GM12878 (cell line): Measurements from ENCODE around the gene GHRL.

ENCODE experiments used
- EP300 ChIP-seq, 2 experiments: fragments of 150-350 bp in 1 of 2; IDR thresholded peaks; 2 replicates each; pipeline ENCODE4 v1.6.1; 2011 to 2012; ENCODE audit warnings: low read depth in 2 of 2, low read length in 2 of 2, borderline replicate concordance in 1 of 2, improper control_type of control experiment in 1 of 2, inconsistent platforms in 1 of 2; ENCODE audit not compliant: control insufficient read depth in 1 of 2
- FOXM1 ChIP-seq: IDR thresholded peaks from 2 replicates; pipeline ENCODE4 v1.6.1; 2012; ENCODE audit warnings: low read depth, mild to moderate bottlenecking, inconsistent platforms, low read length, moderate library complexity
- GABPA ChIP-seq: IDR thresholded peaks from 2 replicates; pipeline ENCODE4 v1.6.1; 2014; ENCODE audit warnings: antibody characterized with exemption, low read depth, mild to moderate bottlenecking, inconsistent platforms
- HDAC6 ChIP-seq: fragments of 200-600 bp; sonication (generic); IDR thresholded peaks from one replicate; pipeline ENCODE4 v1.8.0; 2017; ENCODE audit warnings: antibody characterized with exemption; ENCODE audit not compliant: unreplicated experiment
- KDM1A ChIP-seq: fragments of 200-600 bp; sonication (generic); IDR thresholded peaks from 2 replicates; pipeline ENCODE4 v1.6.1; 2016; ENCODE audit warnings: borderline replicate concordance
- MXI1 ChIP-seq: fragments of 150-350 bp; IDR thresholded peaks from 2 replicates; pipeline ENCODE4 v1.6.1; 2011; ENCODE audit warnings: low read depth, mild to moderate bottlenecking, inconsistent platforms, low read length, improper control_type of control experiment
- MYC ChIP-seq: IDR thresholded peaks from 2 replicates; pipeline ENCODE4 v1.6.1; 2011; ENCODE audit warnings: mild to moderate bottlenecking, low read length, moderate library complexity, inconsistent platforms; ENCODE audit not compliant: insufficient read depth, insufficient replicate concordance, insufficient read length, severe bottlenecking
- PML ChIP-seq: IDR thresholded peaks from 2 replicates; pipeline ENCODE4 v1.6.1; 2012; ENCODE audit warnings: low read length, inconsistent platforms
- POLR2A ChIP-seq: IDR thresholded peaks from 2 replicates; pipeline ENCODE4 v1.6.1; 2011; ENCODE audit warnings: low read depth, mild to moderate bottlenecking, low read length
- STAT1 ChIP-seq: fragments of 450-650 bp; conservative IDR thresholded peaks from 2 replicates; pipeline ENCODE4 v1.6.1; 2014; ENCODE audit warnings: antibody characterized with exemption, mild to moderate bottlenecking
- YBX1 ChIP-seq: fragments of 450-650 bp; IDR thresholded peaks from 2 replicates; pipeline ENCODE4 v1.6.1; 2016; ENCODE audit warnings: antibody characterized with exemption
- ZZZ3 ChIP-seq: IDR thresholded peaks from 2 replicates; pipeline ENCODE4 v1.6.1; 2011; ENCODE audit warnings: low read depth; ENCODE audit not compliant: control insufficient read depth, insufficient read length
- TF ChIP-seq, protein P1 (sequence below), 3 experiments: IDR thresholded peaks in 2 of 3; conservative IDR thresholded peaks in 1 of 3; 2 replicates each; pipeline ENCODE4 v1.5.1; 2011; ENCODE audit warnings: low read depth in 3 of 3, low read length in 3 of 3, mild to moderate bottlenecking in 3 of 3, control low read depth in 2 of 3, moderate library complexity in 2 of 3, inconsistent platforms in 1 of 3, mixed read lengths in 1 of 3; ENCODE audit not compliant: control insufficient read depth in 2 of 3, insufficient read depth in 1 of 3; ENCODE audit errors: extremely low read depth in 1 of 3

DNA sequence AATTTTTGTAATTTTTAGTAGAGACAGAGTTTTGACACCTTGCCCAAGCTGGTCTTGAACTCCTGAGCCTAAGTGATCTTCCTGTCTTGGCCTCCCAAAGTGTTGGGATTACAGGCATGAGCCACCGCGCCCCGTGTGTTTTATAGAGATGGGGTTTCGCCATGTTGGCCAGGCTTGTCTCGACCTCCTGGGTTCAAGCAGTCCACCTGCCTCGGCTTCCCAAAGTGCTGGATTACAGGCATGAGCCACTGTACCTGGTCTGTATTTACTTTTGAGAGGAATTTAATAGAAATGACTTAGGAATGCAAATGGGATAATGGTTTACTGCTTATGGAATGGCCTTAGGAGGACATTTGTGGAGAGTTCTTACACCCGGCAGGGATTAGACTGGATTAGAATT lies 33.7 kb downstream of the GHRL start:
- TF ChIP-seq GABPA = no peak
- TF ChIP-seq, protein P1, sequence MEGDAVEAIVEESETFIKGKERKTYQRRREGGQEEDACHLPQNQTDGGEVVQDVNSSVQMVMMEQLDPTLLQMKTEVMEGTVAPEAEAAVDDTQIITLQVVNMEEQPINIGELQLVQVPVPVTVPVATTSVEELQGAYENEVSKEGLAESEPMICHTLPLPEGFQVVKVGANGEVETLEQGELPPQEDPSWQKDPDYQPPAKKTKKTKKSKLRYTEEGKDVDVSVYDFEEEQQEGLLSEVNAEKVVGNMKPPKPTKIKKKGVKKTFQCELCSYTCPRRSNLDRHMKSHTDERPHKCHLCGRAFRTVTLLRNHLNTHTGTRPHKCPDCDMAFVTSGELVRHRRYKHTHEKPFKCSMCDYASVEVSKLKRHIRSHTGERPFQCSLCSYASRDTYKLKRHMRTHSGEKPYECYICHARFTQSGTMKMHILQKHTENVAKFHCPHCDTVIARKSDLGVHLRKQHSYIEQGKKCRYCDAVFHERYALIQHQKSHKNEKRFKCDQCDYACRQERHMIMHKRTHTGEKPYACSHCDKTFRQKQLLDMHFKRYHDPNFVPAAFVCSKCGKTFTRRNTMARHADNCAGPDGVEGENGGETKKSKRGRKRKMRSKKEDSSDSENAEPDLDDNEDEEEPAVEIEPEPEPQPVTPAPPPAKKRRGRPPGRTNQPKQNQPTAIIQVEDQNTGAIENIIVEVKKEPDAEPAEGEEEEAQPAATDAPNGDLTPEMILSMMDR (IDR thresholded peaks at IDR 0.05 in 2 of 3, conservative IDR thresholded peaks at IDR 0.05 in 1 of 3; ENCODE audit: control insufficient read depth in 2 of 3, extremely low read depth in 1 of 3, insufficient read depth in 1 of 3, low read depth in 3 of 3, low read length in 3 of 3) = no peak
- no peak for TF ChIP-seq FOXM1
- no peak for TF ChIP-seq YBX1
- TF ChIP-seq MYC = no peak
- no peak for TF ChIP-seq ZZZ3
- no peak for TF ChIP-seq STAT1
- TF ChIP-seq KDM1A = no peak
- TF ChIP-seq PML = no peak
- TF ChIP-seq MXI1 = no peak
- TF ChIP-seq POLR2A = no peak
- TF ChIP-seq EP300 (IDR thresholded peaks at IDR 0.05; ENCODE audit: borderline replicate concordance in 1 of 2, control insufficient read depth in 1 of 2, low read depth in 2 of 2, low read length in 2 of 2) = no peak
- TF ChIP-seq HDAC6 = no peak
